DOHH2 (cell line): Measurements from ENCODE around the gene SSUH2.

Source experiments
- EZH2phosphoT487 ChIP-seq: fragments of 200-600 bp; sonication (generic); IDR thresholded peaks from 2 replicates; pipeline ENCODE4 v1.6.1; 2017; ENCODE audit warnings: borderline replicate concordance, mild to moderate bottlenecking, antibody characterized with exemption, low read length, moderate library complexity, mixed read lengths
- TF ChIP-seq, protein P1 (sequence below): fragments of 200-600 bp; sonication (generic); IDR thresholded peaks from one replicate; pipeline ENCODE4 v1.5.1; 2014; ENCODE audit warnings: antibody characterized with exemption, mild to moderate bottlenecking, low read depth, low read length; ENCODE audit not compliant: poor library complexity, severe bottlenecking

DNA sequence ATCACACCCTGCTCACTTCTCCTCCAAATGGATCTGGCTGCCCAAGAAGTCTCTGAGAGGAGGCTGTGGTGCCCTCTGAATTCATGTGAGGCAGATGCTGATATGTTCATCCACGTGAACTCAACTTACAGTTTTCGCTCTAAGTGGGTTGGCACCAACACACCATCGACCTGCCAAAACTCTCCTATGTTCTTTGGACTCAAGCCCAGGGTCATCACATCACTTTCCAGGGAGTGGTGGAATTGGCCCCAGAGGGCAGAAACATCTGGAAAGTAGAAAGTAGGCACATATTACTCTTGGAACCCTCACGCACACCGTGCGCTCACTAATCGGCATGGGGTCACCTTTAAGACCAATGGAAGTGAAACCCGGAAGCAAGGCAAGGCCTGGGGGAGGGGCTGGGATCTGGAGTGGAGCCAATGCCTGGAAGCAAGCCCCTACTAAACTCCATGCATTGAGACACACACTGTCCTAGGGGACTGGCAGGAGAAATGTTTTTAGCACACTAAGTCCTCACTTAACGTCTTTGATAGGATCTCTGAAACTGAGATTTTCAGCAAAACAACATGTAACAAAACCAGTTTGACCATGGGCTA lies 41.4 kb downstream of the SSUH2 start:
- TF ChIP-seq, protein P1, sequence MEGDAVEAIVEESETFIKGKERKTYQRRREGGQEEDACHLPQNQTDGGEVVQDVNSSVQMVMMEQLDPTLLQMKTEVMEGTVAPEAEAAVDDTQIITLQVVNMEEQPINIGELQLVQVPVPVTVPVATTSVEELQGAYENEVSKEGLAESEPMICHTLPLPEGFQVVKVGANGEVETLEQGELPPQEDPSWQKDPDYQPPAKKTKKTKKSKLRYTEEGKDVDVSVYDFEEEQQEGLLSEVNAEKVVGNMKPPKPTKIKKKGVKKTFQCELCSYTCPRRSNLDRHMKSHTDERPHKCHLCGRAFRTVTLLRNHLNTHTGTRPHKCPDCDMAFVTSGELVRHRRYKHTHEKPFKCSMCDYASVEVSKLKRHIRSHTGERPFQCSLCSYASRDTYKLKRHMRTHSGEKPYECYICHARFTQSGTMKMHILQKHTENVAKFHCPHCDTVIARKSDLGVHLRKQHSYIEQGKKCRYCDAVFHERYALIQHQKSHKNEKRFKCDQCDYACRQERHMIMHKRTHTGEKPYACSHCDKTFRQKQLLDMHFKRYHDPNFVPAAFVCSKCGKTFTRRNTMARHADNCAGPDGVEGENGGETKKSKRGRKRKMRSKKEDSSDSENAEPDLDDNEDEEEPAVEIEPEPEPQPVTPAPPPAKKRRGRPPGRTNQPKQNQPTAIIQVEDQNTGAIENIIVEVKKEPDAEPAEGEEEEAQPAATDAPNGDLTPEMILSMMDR = no peak
- TF ChIP-seq EZH2phosphoT487 = no peak
